HG02571 (cell line): Measurements from ENCODE around the gene KRTAP12-4.
"Not testable (repeated sequence)": the region's sequence is repeated elsewhere in the genome, so short reads cannot be mapped to it uniquely, and the experiment has no call there.

Experiments
- ATAC-seq: cut with Tn5 transposase; IDR thresholded peaks from one replicate; pipeline ENCODE4 v1.9.1; 2021; ENCODE audit warnings: mild to moderate bottlenecking, moderate library complexity; ENCODE audit not compliant: unreplicated experiment

KRTAP12-4 gene

GRCh38 chr21:44654576-44655175, at the start of gene KRTAP12-4:
TSS of gene KRTAP12-4 (minus strand) at chr21:44654659. CDS start at chr21:44654614, 45 bp downstream.
- no peak for ATAC-seq

DNA sequence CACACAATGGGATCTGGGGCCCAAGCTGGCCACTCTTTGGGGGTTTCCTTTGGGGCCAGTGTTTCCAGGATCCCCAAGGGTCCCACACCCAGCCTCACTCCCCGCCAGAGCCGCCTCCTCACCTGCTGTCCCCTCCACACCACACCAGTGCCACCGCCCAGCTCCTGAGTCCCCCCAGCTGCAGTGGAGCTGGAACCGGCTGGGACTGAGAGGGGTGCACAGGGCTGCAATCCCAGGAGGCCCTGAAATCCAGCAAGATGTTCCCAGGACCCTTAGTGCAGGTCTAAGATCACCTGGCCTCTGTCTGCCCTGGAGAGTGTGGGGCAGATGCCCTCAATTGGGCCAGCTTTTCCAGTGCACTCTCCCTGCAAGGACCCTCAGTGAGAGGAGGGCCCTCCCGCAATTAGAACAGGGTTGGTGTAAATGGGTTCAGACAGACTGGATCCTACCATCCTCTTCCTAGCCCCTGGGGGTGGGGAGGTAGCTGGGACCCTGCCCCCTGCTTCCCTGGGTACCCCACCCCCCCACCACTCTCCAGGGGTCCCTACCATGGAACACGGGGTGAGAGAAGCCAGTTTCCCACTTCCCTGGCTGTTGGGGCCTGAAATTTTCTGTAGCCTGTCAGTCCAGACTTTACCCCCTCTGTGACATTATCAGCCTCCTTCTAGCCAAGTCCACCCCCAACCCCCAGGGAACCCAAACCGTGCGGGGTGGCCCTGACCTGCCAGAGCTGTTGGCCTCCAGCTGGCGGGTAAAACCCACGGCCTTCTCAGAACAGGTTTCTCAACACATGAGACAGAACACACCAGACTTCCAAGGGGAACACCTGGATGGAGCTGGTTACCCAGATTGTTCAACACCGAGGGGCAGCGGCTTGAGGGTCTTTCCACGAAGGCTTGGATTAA, 49.5 kb upstream of the KRTAP12-4 start:
- no peak for ATAC-seq

GRCh38 chr21:44702973-44703730, 48.7 kb upstream of the KRTAP12-4 start:
- no peak for ATAC-seq

- ATAC-seq: no peak
Measured at GRCh38 chr21:44702111-44702972, 47.9 kb upstream of the KRTAP12-4 start.

GRCh38 chr21:44701541-44701940, 47.1 kb upstream of the KRTAP12-4 start:
- ATAC-seq: no peak

DNA sequence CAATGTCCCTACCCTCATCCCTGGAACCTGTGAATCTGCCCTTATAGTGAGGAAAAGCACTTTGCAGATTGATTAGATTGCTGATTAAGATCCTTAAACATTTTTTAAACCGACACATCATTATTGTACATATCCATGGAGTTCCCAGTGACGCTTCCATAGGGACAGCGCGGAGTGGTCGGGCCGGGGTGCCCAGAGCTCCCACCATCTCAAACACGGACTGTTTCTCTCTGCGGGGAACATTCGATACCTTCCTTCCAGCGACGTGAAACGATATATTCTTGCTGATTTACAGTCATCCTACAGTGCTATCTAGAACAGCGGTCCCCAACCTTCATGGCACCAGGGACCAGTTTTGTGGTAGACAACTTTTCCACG, 46.6 kb upstream of the KRTAP12-4 start:
- ATAC-seq: no peak

- ATAC-seq: no peak
Measured at GRCh38 chr21:44700101-44701022, 45.9 kb upstream of the KRTAP12-4 start.

- ATAC-seq: no peak
Measured at GRCh38 chr21:44699502-44700001, 45.1 kb upstream of the KRTAP12-4 start.

DNA sequence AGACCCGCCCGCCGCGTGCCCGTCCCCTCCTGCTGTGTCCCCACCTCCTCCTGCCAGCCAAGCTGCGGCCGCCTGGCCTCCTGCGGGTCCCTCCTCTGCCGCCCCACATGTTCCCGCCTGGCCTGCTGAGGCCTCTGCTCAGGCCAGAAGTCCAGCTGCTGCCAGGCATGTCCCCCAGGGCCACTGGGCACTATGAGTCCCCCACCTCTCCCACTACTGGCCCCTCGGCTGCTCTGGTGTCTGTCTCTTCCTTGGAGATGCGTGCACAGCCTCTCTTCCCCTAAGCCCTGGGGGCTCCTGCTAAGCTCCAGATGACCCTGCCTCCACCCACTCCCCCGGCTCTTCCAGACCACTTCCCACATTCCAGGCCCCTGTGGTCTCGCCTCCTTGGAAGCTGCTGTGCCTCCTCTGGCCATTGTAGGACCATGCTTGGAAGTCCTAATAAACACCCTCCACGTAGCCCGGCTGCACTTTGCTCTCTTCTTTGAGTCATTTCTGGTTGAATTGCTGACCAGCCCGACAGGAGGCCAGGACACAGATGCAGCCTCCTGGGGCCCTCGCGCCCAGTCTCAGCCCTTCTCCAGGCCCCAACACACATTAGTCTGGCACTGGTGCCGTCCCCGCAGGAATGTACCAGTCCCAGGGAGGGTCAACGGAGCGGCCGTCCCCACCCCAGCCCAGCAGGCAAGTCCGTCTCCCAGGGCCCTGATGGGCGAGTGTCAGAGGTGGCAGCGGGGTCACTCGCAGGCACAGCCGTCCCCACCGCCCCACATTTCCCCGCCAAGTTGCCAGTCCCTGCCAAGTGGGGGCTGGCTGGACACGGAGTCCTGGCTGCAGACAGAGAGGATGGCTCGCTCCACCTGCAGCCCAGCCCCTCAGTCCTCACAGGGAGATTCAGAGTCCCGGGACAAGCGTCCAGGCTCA, 43.6 kb upstream of the KRTAP12-4 start:
- ATAC-seq: no peak

DNA sequence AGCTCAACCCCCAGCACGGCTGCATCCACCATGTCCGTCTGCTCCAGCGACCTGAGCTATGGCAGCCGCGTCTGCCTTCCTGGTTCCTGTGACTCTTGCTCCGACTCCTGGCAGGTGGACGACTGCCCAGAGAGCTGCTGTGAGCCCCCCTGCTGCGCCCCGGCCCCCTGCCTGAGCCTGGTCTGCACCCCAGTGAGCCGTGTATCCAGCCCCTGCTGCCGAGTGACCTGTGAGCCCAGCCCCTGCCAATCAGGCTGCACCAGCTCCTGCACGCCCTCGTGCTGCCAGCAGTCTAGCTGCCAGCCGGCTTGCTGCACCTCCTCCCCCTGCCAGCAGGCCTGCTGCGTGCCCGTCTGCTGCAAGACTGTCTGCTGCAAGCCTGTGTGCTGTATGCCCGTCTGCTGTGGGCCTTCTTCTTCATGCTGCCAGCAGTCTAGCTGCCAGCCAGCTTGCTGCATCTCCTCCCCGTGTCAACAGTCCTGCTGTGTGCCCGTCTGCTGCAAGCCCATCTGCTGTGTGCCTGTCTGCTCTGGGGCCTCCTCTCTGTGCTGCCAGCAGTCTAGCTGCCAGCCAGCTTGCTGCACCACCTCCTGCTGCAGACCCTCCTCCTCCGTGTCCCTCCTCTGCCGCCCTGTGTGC, 42.8 kb upstream of the KRTAP12-4 start, which contains the start of gene KRTAP10-12:
Gene KRTAP10-12 (plus strand): TSS at position 1 of the 639 bp plus-strand sequence. CDS start 30 bp downstream, at position 31.
- not testable (repeated sequence) for ATAC-seq

DNA sequence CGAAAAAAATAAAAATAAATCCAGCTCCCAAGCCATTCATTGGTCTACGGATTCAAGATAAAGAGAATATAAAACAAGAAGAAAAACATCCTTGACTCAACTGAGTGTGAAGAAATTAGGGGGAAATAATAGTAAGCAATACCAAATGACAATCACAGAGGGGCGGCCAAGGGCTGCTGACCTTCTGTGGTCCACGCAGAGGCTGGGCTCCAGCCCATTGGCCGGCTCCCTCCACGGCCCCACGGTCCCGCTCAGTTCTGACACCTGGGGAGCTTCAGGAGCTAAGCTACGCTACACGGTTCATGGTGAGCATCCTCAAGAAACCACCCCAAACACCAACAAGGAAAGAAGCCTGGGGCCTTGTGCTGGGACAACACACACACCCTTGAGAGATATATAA, 42.1 kb upstream of the KRTAP12-4 start:
- ATAC-seq: no peak

GRCh38 chr21:44695641-44696040, 41.2 kb upstream of the KRTAP12-4 start:
- no peak for ATAC-seq

DNA sequence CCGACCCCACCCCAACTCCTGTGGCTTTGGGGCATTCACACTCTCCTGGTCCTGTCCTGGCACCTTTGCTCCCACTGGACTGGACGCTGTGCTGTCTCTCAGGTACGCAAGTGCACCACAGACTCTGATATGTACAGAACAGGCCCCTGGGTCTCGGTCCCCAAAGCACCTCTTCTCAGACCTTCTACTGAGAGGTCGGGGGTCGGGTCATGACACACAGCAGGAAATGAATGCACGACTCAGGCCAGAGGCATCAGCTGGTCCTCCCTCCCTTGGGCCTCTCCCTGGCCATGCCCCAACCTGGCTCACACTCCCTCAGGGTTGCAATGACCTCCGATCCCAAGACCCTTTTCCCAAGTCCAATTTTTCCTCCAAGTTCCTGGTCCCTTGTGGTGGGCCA, 40.7 kb upstream of the KRTAP12-4 start:
- ATAC-seq: no peak

DNA sequence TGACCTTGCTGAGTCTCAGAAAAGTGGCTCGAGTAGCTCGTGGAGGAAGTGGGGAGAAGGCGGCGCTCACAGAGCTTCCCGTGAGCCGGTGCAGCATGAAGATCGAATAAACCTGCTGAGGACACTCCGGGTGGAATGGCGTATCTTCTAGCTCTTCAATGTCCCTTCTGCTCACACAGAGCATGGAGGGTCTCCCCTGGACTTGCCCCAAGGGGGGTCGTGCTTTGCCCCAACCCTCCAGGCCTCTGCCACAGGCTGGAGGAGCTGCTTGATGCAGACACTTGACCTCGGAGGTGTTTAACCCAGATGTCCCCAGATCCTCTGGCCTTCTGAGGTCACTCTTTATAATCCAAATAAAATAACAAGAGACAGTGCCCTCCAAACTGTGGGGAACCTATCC, 40.3 kb upstream of the KRTAP12-4 start:
- ATAC-seq: no peak

DNA sequence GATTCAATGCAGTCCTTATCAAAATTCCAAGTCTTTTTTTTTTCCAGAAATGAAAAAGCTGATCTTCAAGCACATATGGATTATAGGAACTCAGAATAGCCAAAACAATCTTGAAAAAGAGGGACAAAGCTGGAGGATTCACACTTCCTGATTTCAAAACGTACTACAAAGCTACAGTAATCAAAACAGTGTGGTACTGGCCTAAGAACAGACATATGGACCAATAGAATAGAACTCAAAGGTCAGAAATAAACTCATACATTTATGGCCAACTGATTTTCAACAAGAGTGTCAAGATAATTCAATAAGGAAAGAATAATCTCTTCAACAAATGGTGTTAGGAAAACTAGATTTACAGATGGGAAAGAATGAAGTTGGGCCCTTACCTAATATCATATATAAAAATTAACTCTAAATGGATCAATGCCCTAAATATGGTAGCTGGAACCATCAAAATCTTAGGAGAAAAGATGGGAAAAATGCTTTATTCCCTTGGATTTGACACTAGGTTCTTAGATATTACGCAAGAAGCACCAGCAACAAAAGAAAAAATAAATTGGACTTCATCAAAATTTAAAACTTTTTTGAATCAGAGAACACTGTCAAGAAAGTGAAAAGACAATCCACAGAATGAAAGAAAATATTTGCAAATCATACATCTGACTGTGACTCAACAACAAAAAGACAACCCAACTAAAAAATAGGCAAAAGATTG, 38.5 kb upstream of the KRTAP12-4 start:
- ATAC-seq: no peak

GRCh38 chr21:44691686-44692085, 37.2 kb upstream of the KRTAP12-4 start:
- ATAC-seq: no peak

DNA sequence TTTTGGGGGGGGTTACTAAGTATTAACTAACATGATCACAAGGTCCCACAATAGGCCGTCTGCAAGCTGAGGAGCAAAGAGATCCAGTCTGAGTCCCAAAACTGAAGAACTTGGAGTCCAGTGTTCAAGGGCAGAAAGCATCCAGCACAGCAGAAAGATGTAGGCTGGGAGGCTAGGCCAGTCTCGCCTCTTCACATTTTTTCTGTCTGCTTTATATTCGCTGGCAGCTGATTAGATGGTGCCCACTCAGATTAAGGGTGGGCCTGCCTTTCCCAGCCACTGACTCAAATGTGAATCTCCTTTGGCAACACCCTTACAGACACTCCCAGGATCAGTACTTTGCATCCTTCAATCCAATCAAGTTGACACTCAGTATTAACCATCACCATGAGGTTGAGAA, 35.3 kb upstream of the KRTAP12-4 start:
- not testable (repeated sequence) for ATAC-seq
